ENCODE data around the gene SSBP3.

GRCh38 chr1:54239631-54240031 is 166.6 kb downstream of the SSBP3 start:
- TF ChIP-seq POLR2A (IDR thresholded peaks at IDR 0.05): no peak
- TF ChIP-seq, protein P1, sequence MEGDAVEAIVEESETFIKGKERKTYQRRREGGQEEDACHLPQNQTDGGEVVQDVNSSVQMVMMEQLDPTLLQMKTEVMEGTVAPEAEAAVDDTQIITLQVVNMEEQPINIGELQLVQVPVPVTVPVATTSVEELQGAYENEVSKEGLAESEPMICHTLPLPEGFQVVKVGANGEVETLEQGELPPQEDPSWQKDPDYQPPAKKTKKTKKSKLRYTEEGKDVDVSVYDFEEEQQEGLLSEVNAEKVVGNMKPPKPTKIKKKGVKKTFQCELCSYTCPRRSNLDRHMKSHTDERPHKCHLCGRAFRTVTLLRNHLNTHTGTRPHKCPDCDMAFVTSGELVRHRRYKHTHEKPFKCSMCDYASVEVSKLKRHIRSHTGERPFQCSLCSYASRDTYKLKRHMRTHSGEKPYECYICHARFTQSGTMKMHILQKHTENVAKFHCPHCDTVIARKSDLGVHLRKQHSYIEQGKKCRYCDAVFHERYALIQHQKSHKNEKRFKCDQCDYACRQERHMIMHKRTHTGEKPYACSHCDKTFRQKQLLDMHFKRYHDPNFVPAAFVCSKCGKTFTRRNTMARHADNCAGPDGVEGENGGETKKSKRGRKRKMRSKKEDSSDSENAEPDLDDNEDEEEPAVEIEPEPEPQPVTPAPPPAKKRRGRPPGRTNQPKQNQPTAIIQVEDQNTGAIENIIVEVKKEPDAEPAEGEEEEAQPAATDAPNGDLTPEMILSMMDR (IDR thresholded peaks at IDR 0.05): no peak
